HG02623 (cell line): ENCODE data around the gene GRK5.
"Not testable (repeated sequence)": the region's sequence is repeated elsewhere in the genome, so short reads cannot be mapped to it uniquely, and the experiment has no call there.

ENCODE experiments used
- ATAC-seq: cut with Tn5 transposase; IDR thresholded peaks from one replicate; pipeline ENCODE4 v1.9.1; 2021; ENCODE audit warnings: moderate library complexity; ENCODE audit not compliant: unreplicated experiment

The GRK5 gene

GRCh38 chr10:119221201-119221600 lies 13.8 kb downstream of the GRK5 start:
- no peak for ATAC-seq

- no peak for ATAC-seq
These were observed 14.3 kb downstream of the GRK5 start for GRCh38 chr10:119221666-119222065.

- no peak for ATAC-seq
These were observed 15.2 kb downstream of the GRK5 start for GRCh38 chr10:119222537-119222936.

- no peak for ATAC-seq
These were observed 15.6 kb downstream of the GRK5 start for GRCh38 chr10:119222966-119223386.

GRCh38 chr10:119225083-119225658 lies 17.8 kb downstream of the GRK5 start:
- ATAC-seq, result no peak

GRCh38 chr10:119227825-119228224 lies 20.5 kb downstream of the GRK5 start:
- ATAC-seq, result no peak

GRCh38 chr10:119231654-119232053 lies 24.3 kb downstream of the GRK5 start:
- no peak for ATAC-seq

- not testable (repeated sequence) for ATAC-seq
These were observed 25.1 kb downstream of the GRK5 start for GRCh38 chr10:119232439-119232838.

GRCh38 chr10:119233123-119233820 lies 25.9 kb downstream of the GRK5 start:
- no peak for ATAC-seq

GRCh38 chr10:119233821-119234220 lies 26.4 kb downstream of the GRK5 start:
- no peak for ATAC-seq

- no peak for ATAC-seq
These were observed 28.0 kb downstream of the GRK5 start for GRCh38 chr10:119235356-119235755.

- ATAC-seq, result no peak
These were observed 30.5 kb downstream of the GRK5 start for GRCh38 chr10:119237722-119238436.

- ATAC-seq, result no peak
These were observed 31.2 kb downstream of the GRK5 start for GRCh38 chr10:119238577-119238976.

GRCh38 chr10:119239015-119239414 lies 31.6 kb downstream of the GRK5 start:
- not testable (repeated sequence) for ATAC-seq

- ATAC-seq, result not testable (repeated sequence)
These were observed 32.3 kb downstream of the GRK5 start for GRCh38 chr10:119239630-119240029.

- no peak for ATAC-seq
These were observed 33.7 kb downstream of the GRK5 start for GRCh38 chr10:119241066-119241465.

GRCh38 chr10:119242186-119242585 lies 34.8 kb downstream of the GRK5 start:
- ATAC-seq, result no peak

GRCh38 chr10:119243488-119243887 lies 36.1 kb downstream of the GRK5 start:
- no peak for ATAC-seq

GRCh38 chr10:119243967-119244366 lies 36.6 kb downstream of the GRK5 start:
- ATAC-seq, result no peak

GRCh38 chr10:119245272-119245671 lies 37.9 kb downstream of the GRK5 start:
- no peak for ATAC-seq

- no peak for ATAC-seq
These were observed 39.6 kb downstream of the GRK5 start for GRCh38 chr10:119246862-119247549.

GRCh38 chr10:119247550-119247894 lies 40.2 kb downstream of the GRK5 start:
- ATAC-seq, result no peak
